MCF 10A (cell line): ENCODE measurements around the gene BCAS1. TPM values are rescaled to one million over a fixed set of nuclear protein-coding genes. Genes with fewer than 3 reads are reported as not detected.

Source experiments
- BruUV-seq: library from RNA; stranded (reverse); fragments of 400-500 nt; replicated peaks from 2 replicates; lab custom pipeline; 2021; lab: Mats Ljungman, UMichigan
- CTCF ChIA-PET: fragments of 300-600 bp; sonication (Branson Sonifier 250); formaldehyde crosslinking; extraction: SDS; loops from one replicate; lab custom pipeline; 2021; ENCODE audit warnings: antibody characterized with exemption, inconsistent platforms; lab: Yijun Ruan, JAX
- POLR2A ChIA-PET: fragments of 300-600, 350-650 bp; sonication (Branson Sonifier 250); formaldehyde crosslinking; extraction: SDS; loops from one replicate; lab custom pipeline; 2020; ENCODE audit warnings: antibody characterized with exemption, inconsistent platforms; lab: Yijun Ruan, JAX
- DNase-seq: peaks from one replicate; pipeline ENCODE4 v3.0.0-alpha.2; 2018; ENCODE audit not compliant: unreplicated experiment
- H3K27ac Mint-ChIP-seq: one replicate; pipeline ENCODE4 v1.8.0; 2022; ENCODE audit warnings: mild to moderate bottlenecking, low read depth, mixed read lengths; ENCODE audit not compliant: unreplicated experiment
- H3K27me3 Mint-ChIP-seq: one replicate; pipeline ENCODE4 v1.8.0; 2022; ENCODE audit warnings: mixed read lengths; ENCODE audit not compliant: insufficient read depth, unreplicated experiment
- H3K36me3 Mint-ChIP-seq: one replicate; pipeline ENCODE4 v1.8.0; 2022; ENCODE audit warnings: mild to moderate bottlenecking, moderate library complexity, mixed read lengths; ENCODE audit not compliant: insufficient read depth, unreplicated experiment
- H3K4me1 Mint-ChIP-seq: one replicate; pipeline ENCODE4 v1.8.0; 2022; ENCODE audit warnings: mixed read lengths; ENCODE audit not compliant: insufficient read depth, unreplicated experiment
- H3K4me3 Mint-ChIP-seq: one replicate; pipeline ENCODE4 v1.8.0; 2022; ENCODE audit warnings: mild to moderate bottlenecking, moderate library complexity, mixed read lengths; ENCODE audit not compliant: unreplicated experiment
- H3K9me3 Mint-ChIP-seq: one replicate; pipeline ENCODE4 v1.8.0; 2022; ENCODE audit warnings: mixed read lengths; ENCODE audit not compliant: unreplicated experiment
- intact Hi-C: fragments of 100-400 bp; cut with micrococcal nuclease; formaldehyde crosslinking; loops from 2 replicates; pipeline ENCODE4 v1.14.1; 2022
- total RNA-seq: library from RNA; stranded (reverse); gene quantifications from 2 replicates; pipeline ENCODE4 v1.2.3, GENCODE V29; 2022
- TF ChIP-seq, protein P1 (sequence below): fragments of 200-600 bp; IDR thresholded peaks from one replicate; pipeline ENCODE4 v1.8.0; 2022; ENCODE audit warnings: antibody characterized with exemption, mild to moderate bottlenecking; ENCODE audit not compliant: unreplicated experiment

BCAS1 gene
- total RNA-seq, 1 experiment from 2014 or later: not detected

DNA sequence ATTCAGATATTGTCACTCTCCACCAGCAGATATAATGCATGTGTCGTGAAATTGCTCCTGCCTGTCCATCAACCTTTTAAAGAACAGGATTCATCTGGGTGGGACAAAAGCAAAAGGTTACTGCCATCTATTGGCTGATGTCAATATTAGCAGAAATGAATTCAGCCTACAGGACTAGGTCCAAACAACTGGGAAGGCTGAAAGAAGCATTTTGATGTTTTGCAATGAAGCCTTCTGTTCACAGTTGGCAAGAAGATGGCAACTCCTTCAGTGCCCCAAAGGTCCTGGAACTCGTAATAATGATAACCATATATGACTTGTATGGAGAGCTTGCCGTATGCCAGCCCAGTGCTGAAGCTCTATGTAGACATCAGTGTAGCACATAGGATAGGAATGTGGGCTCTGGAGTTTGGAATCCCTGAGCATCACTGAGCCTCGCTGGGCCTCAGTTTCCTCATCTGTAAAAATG is 7.5 kb downstream of the BCAS1 start:
- Mint-ChIP-seq H3K9me3 (no peaks in the 10 kb centered on the region), H3K4me3 (no peak overlapping the region), H3K4me1 (peaks cover 21% of the 10 kb centered on the region), H3K27me3 (no peaks in the 10 kb centered on the region), H3K27ac (no peak overlapping the region), H3K36me3 (no peaks in the 10 kb centered on the region)
- POLR2A ChIA-PET: interaction anchor here (0.5 to 3.1 kb wide), 12 partner anchors 12 to 1870 kb away, joined by 3 to 19 read pairs (median 8); no protein-coding TSS in a partner anchor
- DNase-seq: peak; percentile 64
- BruUV-seq: no TSS peak
- CTCF ChIA-PET: interaction anchor here (0.5 to 6.8 kb wide), 54 partner anchors 10 to 1247 kb away, joined by 3 to 79 read pairs (median 4); no protein-coding TSS in a partner anchor
- intact Hi-C loops: loop anchor here (1.0 to 10.0 kb wide), 4 partner anchors 119 to 1936 kb away; no protein-coding TSS in a partner anchor
- TF ChIP-seq, protein P1, sequence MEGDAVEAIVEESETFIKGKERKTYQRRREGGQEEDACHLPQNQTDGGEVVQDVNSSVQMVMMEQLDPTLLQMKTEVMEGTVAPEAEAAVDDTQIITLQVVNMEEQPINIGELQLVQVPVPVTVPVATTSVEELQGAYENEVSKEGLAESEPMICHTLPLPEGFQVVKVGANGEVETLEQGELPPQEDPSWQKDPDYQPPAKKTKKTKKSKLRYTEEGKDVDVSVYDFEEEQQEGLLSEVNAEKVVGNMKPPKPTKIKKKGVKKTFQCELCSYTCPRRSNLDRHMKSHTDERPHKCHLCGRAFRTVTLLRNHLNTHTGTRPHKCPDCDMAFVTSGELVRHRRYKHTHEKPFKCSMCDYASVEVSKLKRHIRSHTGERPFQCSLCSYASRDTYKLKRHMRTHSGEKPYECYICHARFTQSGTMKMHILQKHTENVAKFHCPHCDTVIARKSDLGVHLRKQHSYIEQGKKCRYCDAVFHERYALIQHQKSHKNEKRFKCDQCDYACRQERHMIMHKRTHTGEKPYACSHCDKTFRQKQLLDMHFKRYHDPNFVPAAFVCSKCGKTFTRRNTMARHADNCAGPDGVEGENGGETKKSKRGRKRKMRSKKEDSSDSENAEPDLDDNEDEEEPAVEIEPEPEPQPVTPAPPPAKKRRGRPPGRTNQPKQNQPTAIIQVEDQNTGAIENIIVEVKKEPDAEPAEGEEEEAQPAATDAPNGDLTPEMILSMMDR: peak; percentile 59

DNA sequence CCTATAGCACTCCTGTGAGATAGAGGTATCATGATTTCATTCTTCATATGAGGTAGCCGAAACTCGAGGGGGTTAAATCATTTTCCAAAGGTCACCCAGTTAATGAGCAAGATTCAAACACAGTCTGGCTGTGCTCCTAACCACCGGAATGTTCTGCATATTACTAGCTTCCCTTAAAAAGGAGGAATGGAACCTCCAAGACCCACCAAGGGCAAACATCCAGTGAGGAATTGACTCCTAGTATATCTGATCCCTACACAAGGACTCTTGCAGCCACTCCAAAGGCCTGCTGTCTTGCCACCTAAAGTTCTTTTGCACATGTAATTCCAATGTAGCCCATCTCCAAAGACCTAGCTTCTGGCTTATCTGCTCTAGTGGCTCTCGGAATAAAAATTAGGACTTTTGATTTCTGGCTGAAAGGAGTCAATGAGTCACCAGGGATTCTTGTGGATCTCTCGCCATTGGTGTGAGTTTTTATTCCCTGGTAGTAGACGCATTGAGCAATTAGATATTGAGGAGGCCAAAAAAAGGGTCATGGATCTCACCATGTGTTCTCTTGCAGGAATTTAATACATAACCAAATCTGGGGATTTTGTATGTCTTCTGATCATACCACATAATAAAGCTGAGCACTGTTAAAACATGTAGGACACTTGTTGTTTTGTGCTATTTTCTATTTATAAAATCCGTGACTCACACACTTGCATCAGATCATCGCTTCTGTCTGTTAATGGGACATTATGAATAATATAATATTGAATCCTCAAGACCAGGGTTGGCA is 9.1 kb downstream of the BCAS1 start:
- no TSS peak for BruUV-seq
- Mint-ChIP-seq H3K4me1 (peaks cover 15% of the 10 kb centered on the region), H3K9me3 (no peaks in the 10 kb centered on the region), H3K27me3 (no peaks in the 10 kb centered on the region), H3K36me3 (no peaks in the 10 kb centered on the region), H3K4me3 (no peak overlapping the region), H3K27ac (peak overlapping the region; percentile 63)
- peak; percentile 67 for DNase-seq
- ChIA-PET POLR2A (interaction anchor here (0.6 to 3.1 kb wide), 33 partner anchors 10 to 1870 kb away, joined by 3 to 19 read pairs (median 5); partner anchors contain the start of genes PFDN4, ZFP64 and ZNF217), CTCF (interaction anchor here (0.6 to 6.8 kb wide), 52 partner anchors 7 to 1563 kb away, joined by 3 to 79 read pairs (median 5); partner anchors contain the start of gene PFDN4)
- intact Hi-C loops: loop anchor here (2.0 to 10.0 kb wide), 3 partner anchors 286 to 1934 kb away; no protein-coding TSS in a partner anchor
- TF ChIP-seq, protein P1: no peak

DNA sequence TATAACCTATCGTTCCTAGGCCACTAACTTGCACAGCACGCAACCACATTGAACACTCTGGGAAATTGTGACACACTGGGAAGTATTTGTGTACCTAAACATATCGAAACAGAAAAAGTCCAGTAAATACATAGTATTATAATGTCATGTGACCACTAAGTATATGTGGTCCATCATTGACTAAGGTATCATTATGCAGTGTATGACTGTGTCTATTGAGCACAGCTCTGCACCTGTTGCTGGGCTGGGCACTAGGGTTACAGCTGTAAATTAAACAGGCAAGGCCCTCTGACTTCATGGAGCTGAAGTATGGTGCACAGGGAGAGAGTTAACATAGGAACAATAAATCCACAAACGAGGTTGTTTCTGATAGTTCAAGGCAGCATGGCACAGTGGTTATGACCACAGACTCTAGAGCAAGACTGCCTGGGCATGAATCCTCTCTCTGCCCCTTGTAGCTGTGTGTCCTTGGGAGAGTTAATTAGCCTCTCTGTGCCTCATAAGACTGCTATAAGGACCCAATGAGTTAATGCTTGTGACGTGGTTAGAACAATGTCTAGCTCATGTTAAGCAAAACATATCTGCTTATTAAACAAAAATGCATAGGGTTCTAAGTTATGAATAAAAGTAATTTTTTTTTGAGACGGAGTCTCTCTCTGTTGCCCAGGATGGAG is 10.6 kb downstream of the BCAS1 start:
- H3K4me3 Mint-ChIP-seq: no peak overlapping the region
- TF ChIP-seq, protein P1: no peak
- H3K36me3 Mint-ChIP-seq: no peaks in the 10 kb centered on the region
- intact Hi-C loops: loop anchor here (2.0 to 10.0 kb wide), 3 partner anchors 285 to 1933 kb away; no protein-coding TSS in a partner anchor
- no TSS peak for BruUV-seq
- H3K9me3 Mint-ChIP-seq: no peaks in the 10 kb centered on the region
- no peak overlapping the region for H3K27ac Mint-ChIP-seq
- DNase-seq: no peak
- H3K4me1 Mint-ChIP-seq: peaks cover 15% of the 10 kb centered on the region
- ChIA-PET POLR2A (interaction anchor here (0.6 to 1.9 kb wide), 4 partner anchors 19 to 477 kb away, joined by 3 to 8 read pairs (median 4); no protein-coding TSS in a partner anchor), CTCF (interaction anchor here (0.6 to 5.7 kb wide), 7 partner anchors 15 to 482 kb away, joined by 3 to 48 read pairs (median 4); no protein-coding TSS in a partner anchor)
- no peaks in the 10 kb centered on the region for H3K27me3 Mint-ChIP-seq
